GM21737 (cell line): Measurements from ENCODE around the gene BAIAP2.

Source experiments
- ATAC-seq: cut with Tn5 transposase; IDR thresholded peaks from one replicate; pipeline ENCODE4 v1.9.1; 2021; ENCODE audit warnings: mild to moderate bottlenecking, moderate library complexity; ENCODE audit not compliant: unreplicated experiment

The BAIAP2 gene

DNA sequence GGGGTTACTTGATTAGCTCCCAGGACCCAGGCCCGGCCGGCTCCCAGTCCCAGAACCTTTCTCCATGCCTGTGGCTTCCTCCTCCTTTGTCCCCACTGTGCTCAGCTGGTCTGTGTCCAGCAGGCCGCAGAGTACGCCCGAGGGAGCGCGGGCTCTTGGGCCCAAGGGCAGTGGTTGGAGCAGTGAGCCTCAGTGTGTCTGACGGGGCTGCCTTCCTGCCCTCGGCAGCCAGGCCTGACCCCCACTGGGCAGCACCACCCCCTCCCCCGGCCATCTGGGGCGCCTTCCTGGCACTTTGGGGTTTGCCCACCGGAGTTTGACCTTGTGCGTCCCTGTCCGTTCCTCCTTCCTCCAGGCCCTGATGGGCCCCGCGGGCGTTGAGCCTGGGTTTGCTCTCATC is 67.9 kb downstream of the BAIAP2 start:
- no peak for ATAC-seq

DNA sequence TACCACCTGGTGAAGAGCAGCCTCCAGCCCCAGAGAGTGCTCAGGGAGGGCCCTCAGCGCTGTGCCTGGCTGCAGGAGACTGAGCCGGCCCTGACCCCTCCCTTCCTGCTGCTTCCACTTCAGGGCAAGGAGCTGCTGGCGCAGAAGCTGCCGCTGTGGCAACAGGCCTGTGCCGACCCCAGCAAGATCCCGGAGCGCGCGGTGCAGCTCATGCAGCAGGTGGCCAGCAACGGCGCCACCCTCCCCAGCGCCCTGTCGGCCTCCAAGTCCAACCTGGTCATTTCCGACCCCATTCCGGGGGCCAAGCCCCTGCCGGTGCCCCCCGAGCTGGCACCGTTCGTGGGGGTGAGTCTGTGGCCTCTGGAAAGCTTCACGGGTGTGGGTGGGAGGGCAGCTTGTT is 68.4 kb downstream of the BAIAP2 start:
- no peak for ATAC-seq

GRCh38 chr17:81106716-81107115 is 71.8 kb downstream of the BAIAP2 start:
- ATAC-seq = no peak

DNA sequence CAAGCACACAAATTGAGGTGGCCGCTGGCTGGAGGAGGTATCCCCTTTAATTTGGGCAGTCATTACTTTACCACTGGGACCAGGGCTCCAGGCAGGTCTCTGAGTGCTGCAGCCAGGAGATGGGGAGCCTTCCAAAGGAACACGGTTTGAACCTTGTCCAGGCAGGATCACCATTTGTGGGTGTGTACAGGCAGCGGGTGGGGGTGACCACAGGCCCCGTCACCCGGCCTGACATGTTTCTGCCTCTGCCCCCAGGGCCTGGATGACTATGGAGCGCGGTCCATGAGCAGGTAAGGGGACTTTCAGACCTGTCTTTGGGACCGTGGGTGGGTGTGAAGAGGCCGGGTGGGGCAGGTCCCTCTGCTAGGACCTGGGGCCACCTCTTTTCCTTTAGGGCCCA is 73.3 kb downstream of the BAIAP2 start:
- ATAC-seq = no peak

- no peak for ATAC-seq
Measured at GRCh38 chr17:81109957-81110356, 75.0 kb downstream of the BAIAP2 start.

DNA sequence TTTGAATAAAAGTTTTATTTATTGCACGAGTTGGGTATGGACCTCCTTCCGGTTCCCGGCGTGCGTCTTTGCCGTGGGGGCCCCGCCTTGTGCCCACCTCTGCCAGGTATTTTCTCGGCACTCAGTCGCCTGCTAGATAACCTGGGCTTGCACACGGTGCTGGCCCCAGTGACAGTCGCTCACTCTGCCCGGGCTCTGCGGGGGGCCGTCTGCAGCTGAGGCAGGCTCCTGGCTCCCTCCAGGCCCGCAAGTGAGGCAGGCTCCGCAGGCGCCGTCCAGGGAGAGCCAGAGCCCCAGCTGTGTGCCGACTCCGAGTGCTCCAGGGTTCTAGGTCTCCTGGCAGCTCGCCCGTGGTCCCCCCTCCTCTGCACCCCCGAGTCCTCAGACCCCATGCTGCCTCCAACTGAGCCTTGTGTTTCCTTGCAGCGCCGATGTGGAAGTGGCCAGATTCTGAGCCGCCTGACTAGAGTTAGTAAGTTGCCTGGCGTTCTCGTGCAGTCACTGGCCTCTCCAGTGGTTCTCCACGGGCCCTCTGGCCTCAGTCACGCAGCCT is 75.6 kb downstream of the BAIAP2 start:
- no peak for ATAC-seq

DNA sequence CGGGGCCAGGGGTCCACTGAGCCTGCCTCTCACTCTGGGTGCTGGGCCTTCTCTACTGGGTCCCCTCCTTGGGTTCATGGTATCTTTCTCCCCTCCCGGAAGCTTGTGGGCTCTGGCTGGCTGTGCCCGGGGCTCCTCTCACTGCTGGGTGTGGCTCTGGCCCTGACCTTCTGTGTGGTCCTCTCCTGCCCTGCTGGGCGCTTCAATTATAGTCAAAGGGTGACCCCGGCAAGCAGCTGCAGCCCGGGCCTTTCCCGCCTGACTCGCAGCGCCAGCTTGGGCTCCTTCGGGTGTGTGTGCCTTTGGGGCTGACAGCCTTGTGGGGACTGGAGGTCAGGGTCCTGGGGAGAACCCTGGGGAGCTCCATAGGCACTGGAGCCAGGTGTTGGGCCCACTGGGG is 76.1 kb downstream of the BAIAP2 start:
- no peak for ATAC-seq

GRCh38 chr17:81112450-81112849 is 77.5 kb downstream of the BAIAP2 start:
- no peak for ATAC-seq

DNA sequence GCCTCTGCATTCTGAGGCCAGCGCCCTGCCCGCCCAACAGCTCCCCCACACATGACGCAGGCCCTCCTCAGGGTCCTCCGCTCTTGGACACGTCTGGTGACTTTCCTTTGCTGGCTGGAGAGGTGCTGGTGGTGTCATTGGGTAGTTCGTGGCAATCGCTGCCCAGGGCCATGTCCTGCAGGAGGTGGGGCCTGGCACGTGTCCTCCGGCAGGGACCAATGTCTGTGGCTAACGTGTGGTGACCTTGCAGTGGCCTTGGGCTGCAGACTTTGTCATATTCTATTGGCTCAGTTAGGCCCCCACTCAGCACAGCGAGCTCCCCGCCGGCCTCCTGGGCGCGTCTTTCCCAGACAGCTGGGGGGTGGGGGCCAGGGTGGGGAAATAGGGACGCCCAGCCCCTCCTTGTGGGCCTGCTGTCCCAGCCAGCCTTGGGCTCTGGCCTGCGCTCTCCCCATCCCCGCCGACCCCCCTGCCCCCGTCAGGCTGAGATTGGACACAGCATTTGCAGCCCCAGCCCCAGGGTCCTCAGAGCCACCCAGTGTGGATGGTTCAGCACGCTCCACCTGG is 78.3 kb downstream of the BAIAP2 start:
- no peak for ATAC-seq

GRCh38 chr17:81114351-81115093 is 79.6 kb downstream of the BAIAP2 start:
- no peak for ATAC-seq

DNA sequence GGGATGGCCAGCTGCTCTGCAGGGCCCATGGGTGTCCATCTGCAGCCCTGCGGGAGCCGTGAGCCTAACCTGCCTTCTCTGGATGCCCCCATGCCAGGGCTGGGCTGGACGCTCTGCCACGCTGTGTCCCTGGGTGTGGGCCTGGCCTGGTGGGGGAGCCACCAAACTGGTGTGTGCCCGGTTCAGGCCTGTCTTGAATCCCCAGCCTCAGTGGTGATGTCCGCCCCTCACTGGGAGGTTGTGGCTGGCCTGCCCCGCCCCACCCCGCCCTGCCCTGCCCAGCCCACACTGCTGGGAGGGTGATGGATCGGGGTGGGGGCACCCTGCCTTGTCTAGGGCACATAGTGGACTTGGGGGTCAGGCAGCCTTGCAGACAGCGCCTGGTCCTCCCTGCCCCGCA is 80.3 kb downstream of the BAIAP2 start:
- no peak for ATAC-seq

DNA sequence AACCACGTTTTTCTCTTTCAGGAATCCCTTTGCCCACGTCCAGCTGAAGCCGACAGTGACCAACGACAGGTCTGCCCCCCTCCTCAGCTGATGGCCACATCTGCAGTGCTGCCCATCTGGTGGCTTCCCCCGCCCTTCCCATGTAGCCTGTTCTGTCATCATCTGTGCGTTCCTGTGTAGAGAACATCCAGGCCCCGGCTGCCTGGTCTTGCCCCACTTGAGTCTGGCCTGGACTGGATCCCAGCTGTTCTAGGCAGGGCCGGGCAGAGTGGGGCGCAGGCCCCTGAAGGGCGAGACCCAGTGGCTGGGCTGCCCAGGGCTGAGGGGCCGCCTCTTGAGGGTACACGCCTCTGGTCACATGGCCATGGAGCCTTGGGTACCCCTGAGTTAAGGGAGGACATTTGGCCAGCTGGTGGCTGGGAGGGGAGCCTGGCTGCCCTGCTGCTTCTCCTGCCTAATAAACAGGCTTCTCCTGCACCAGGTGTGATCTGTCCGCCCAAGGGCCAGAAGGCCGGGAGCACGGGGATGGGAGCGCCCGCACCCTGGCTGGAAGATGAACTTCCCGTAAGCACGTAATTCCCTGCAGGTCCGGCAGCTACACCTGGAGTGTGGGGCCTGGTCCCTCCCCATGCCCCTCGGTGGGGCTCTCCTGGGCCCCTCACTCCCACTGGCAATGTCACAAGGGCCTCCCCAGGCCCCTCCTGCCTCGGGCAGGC is 81.0 kb downstream of the BAIAP2 start:
- no peak for ATAC-seq

- no peak for ATAC-seq
Measured at GRCh38 chr17:81116704-81117103, 81.8 kb downstream of the BAIAP2 start.

GRCh38 chr17:81117672-81118198 is 82.8 kb downstream of the BAIAP2 start:
- no peak for ATAC-seq

- ATAC-seq = no peak
Measured at GRCh38 chr17:81118308-81119221, 83.6 kb downstream of the BAIAP2 start.

DNA sequence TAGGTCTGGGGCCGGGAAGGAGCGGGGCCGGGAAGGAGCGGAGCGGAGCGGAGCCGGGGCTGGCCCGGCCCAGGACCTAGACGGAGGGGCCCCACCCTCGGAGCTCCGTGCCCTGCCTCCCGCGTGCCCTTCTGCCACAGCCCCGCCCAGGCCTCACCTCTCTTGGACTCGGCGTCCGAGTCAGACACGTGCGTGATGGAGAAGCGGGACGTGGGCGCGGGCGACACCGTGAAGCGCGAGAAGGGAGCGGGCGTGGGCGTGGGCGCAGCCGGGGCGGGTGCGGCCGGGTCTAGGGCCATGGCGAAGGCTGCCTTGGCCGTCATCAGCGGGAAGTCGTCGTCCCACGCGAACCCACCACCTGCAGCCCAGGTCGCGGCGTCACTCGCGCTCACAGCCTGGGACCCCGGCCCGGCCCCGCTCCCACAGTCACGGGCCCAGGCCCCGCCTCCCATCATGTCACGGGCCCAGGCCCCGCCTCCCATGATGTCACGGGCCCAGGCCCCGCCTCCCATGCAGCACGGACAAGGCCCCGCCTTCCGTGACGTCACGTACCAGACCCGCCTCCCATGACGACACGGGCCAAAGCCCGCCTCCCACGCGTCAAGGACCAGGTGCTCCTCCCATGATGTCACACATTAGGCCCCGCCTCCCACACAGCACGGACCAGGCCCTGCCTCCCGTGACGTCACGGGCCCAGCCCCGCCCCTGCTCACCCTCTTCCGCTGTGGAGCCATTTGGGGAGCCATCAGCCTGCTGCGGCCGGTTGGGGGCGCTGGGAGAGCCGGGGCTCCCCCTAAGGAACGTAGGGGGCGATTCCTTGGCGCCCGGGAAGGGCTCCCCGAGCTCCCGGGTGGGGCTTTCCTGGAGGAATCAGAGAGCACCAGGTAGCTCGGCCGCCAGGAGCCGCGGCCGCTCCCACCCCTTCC is 84.5 kb downstream of the BAIAP2 start:
- no peak for ATAC-seq

DNA sequence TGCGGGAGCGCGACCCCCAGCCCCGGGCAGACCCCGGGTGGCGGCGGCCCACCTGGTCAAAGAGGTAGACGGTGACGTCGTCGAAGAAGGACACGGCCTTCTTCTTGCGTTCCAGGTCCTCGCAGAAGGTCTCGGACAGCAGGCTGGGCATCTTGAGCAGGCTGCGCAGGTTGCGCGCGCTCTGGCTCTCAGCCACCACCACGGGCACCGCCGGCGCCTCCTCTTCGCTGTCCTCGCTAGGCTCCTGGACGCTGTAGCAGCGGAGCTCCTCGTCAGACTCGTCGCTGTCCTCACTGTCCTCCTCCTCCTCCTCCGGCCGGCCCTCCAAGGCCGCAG is 85.2 kb downstream of the BAIAP2 start:
- no peak for ATAC-seq

DNA sequence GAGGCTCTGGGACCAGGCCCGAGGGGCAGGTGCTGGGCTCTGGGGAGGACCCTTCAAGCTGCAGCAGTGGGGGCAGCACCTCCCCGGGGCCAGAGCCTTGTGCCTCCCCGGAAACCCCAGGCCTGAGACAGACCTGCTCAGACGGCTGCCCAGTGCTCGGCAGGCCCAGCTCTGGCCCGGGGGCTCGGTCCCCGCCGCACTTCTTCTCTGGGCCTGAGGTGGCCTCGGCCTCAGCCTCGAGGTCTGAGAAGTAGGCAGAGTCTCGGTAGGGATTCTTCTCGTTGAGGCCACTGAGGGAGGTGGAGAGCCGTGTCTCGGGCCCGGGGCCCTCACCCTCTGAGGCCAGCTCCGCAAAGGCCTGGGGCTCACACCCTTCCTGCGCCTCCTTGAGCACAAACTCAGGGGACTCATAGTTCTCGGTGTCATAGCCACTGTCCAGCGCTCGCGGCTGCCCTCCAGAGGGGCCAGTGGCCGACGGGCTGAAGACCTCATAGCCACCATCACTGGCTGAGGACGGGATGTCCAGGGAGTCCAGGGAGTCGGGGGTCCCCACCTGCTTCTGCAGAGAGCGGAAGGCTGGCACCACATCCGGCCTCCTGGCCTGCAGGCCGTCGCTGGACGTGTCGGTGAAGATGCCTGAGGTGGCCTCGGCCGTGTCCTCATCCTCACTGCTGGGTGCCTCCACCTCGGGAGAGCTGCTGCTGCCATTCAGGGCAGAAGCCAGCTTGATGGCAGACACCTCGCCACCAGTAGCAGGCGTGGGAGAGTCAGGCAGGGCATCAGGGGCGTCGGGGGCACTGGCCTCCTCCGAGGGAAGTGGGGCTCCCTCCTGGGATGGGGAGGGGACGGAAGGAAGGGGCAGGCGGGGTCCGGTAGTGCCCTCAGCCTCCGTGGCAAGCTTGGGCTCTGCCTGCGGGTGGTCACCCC is 86.0 kb downstream of the BAIAP2 start:
- ATAC-seq = no peak
